Small intestine (tissue), 7 donors: Measurements from ENCODE around the gene P4HB. TPM values are rescaled to one million over a fixed set of nuclear protein-coding genes. Genes with fewer than 3 reads are reported as not detected.

Experiments
- DNase-seq, 2 donors: peaks; one replicate each; pipeline versions ENCODE4 v3.0.0 to v3.0.0-alpha.2; 2013
- FAIRE-seq: peaks from 2 replicates; lab custom pipeline; 2012; peaks lifted over from hg19 to GRCh38; lab: Jason Lieb, UNC
- H3K27ac ChIP-seq, 3 donors: one replicate each; pipeline ENCODE4 v1.5.1; 2013; ENCODE audit warnings: low read length in 2 of 3, mild to moderate bottlenecking in 2 of 3, control low read depth in 1 of 3, inconsistent platforms in 1 of 3, low read depth in 1 of 3, moderate library complexity in 1 of 3
- H3K27me3 ChIP-seq, 3 donors: one replicate each; pipeline ENCODE4 v1.6.1; 2013; ENCODE audit warnings: low read length in 3 of 3, inconsistent platforms in 1 of 3; ENCODE audit not compliant: control insufficient read depth in 3 of 3, insufficient read depth in 3 of 3
- H3K36me3 ChIP-seq, 3 donors: one replicate each; pipeline ENCODE4 v1.6.1; 2013; ENCODE audit warnings: low read length in 3 of 3, inconsistent platforms in 1 of 3, low read depth in 1 of 3, mild to moderate bottlenecking in 1 of 3, moderate library complexity in 1 of 3; ENCODE audit not compliant: control insufficient read depth in 3 of 3, insufficient read depth in 2 of 3
- H3K4me1 ChIP-seq, 3 donors: one replicate each; pipeline ENCODE4 v1.6.1; 2013; ENCODE audit warnings: low read length in 2 of 3, inconsistent platforms in 1 of 3, low read depth in 1 of 3, mild to moderate bottlenecking in 1 of 3, moderate library complexity in 1 of 3; ENCODE audit not compliant: control insufficient read depth in 3 of 3, insufficient read depth in 2 of 3
- H3K4me3 ChIP-seq, 3 donors: one replicate each; pipeline ENCODE4 v1.5.1; 2013; ENCODE audit warnings: low read length in 3 of 3, control low read depth in 1 of 3, inconsistent platforms in 1 of 3, low read depth in 1 of 3, mild to moderate bottlenecking in 1 of 3, moderate library complexity in 1 of 3
- H3K9me3 ChIP-seq, 2 donors: one replicate each; pipeline ENCODE4 v1.6.1; 2013; ENCODE audit warnings: low read depth in 1 of 2, low read length in 1 of 2; ENCODE audit not compliant: control insufficient read depth in 2 of 2, insufficient read depth in 1 of 2
- WGBS, 3 donors: extraction: QIAGEN DNeasy Blood & Tissue Kit; methylation state at CpG; one replicate each; pipeline ENCODE4 v1.1.7; 2013; 5-methylcytosine and 5-hydroxymethylcytosine counted together
- polyA plus RNA-seq, 4 donors: library from polyadenylated mRNA; stranded (reverse) in 3 of 4; unstranded in 1 of 4; fragments of 200-250 nt in 3 of 4; fragments of 120-200 nt in 1 of 4; gene quantifications; one replicate each; pipeline versions ENCODE4 v1.2.1 to v1.2.3, GENCODE V29; 2013
- donor health status: healthy with polysubstance abuse.
- donor health status: control.
- donor health status: control.
- donor health status: Bipolar disorder and iron deficiency.
- donor health status: healthy.

Gene P4HB
- polyA plus RNA-seq, 4 donors = 792 to 1,191 (median 1,005) TPM

DNA sequence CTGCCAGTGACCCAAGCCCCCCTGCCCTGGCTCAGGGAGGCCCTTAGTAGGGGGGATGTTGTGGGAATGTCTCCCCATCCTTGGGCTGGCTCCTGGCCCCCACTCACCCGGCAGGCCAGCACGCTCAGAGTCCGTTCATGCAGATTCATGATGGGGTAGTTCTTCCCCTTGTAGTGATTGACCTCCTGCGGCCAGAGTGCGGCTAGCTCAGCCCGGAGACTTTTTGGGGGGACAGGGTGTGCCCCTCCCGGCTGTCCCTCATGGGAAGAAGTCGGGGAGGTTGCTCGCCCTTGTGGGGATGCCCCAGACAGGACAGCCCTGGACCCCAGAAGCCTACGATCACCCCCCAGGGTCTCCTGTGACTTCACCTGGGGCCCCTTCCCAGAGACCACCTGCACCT, 45.7 kb upstream of the P4HB start:
- 91 to 99% (median 94%) methylated on average over 10 of the region's 10 CpGs for WGBS, 3 donors
- Histone ChIP-seq H3K27ac (no peak overlapping the region), H3K9me3 (no peaks in the 10 kb centered on the region), H3K27me3 (peaks cover 0 to 11% (median 0%) of the 10 kb centered on the region in 3 donors), H3K4me1 (peaks cover 0 to 21% (median 2%) of the 10 kb centered on the region in 3 donors), H3K36me3 (peaks cover 0 to 72% (median 16%) of the 10 kb centered on the region in 3 donors), H3K4me3 (no peak overlapping the region)
- FAIRE-seq (no peak), DNase-seq (no peak)

DNA sequence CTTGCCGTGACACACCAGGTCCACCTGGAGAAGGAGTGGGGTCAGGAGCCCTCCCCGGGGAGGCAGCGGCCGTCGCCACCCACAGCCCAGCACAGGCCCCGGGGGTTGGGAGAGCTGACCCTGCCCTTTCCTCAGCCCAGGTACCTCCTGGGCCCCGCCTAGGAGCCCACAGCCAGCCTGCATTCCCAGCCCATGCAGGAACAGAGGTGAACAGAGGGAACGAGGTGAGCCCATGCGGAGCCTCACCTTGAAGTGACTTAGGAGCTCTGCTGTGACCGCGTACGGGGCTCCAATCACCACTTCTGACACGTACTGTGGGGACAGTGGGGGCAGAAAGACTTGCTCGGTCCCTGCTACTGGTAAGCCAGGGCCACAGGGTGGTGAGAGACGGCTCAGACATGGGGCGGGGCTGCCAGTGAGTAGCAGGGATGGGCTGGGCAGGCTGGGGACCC, 45.1 kb upstream of the P4HB start:
- H3K27ac ChIP-seq = no peak overlapping the region
- 89 to 94% (median 90%) methylated on average over 13 to 16 of the region's 16 CpGs for WGBS, 3 donors
- FAIRE-seq (no peak), DNase-seq (no peak)
- peaks cover 0 to 77% (median 16%) of the 10 kb centered on the region in 3 donors for H3K36me3 ChIP-seq
- no peaks in the 10 kb centered on the region for H3K9me3 ChIP-seq
- no peak overlapping the region for H3K4me3 ChIP-seq
- H3K4me1 ChIP-seq = peaks cover 0 to 21% (median 2%) of the 10 kb centered on the region in 3 donors
- H3K27me3 ChIP-seq = peaks cover 0 to 11% (median 0%) of the 10 kb centered on the region in 3 donors

DNA sequence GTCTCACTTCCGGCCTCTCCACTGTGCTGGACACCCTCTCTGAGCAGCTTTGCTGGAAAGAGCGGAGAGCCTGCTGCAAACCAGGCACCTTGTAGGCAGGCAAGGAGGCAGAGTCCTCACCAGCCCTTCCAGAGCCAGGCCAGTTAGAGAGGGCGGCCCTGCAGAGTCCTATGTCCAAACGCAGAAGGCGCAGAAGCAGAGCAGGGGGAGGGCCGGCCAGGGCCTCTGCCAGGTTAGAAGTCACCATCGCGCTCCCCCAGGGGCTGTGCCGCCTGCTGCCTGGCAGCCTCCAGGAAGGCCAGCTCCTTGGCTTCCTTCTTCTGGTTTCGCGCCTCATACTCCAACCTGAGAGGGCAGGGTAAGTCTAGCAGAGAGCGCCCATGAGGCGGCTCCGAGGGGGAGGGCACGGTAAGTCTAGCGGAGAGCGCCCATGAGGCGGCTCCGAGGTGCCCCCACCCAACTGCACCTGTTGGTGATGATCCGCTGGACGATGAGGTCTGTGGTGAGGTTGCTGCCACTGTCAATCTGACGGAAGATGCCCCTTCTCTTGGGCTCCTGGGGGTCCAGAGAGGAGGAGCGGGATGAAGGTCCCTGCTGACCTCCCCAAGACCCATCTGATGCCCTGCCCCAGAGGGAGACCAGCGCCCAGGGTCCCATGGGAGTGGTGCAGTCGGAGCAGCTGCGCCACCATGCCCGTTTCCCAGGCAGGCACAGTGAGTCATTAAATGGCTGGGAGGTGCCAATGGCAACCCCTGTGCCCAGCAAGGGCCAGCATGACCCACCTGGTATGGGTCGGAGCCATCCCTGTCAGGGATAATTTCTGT, 44.5 kb upstream of the P4HB start:
- DNase-seq (no peak), FAIRE-seq (no peak)
- 85 to 90% (median 89%) methylated on average over 28 of the region's 28 CpGs for WGBS, 3 donors
- Histone ChIP-seq H3K27ac (no peak overlapping the region), H3K9me3 (no peaks in the 10 kb centered on the region), H3K27me3 (peaks cover 0 to 11% (median 0%) of the 10 kb centered on the region in 3 donors), H3K36me3 (peaks cover 0 to 84% (median 16%) of the 10 kb centered on the region in 3 donors), H3K4me3 (no peak overlapping the region), H3K4me1 (peaks cover 0 to 14% (median 2%) of the 10 kb centered on the region in 3 donors)

DNA sequence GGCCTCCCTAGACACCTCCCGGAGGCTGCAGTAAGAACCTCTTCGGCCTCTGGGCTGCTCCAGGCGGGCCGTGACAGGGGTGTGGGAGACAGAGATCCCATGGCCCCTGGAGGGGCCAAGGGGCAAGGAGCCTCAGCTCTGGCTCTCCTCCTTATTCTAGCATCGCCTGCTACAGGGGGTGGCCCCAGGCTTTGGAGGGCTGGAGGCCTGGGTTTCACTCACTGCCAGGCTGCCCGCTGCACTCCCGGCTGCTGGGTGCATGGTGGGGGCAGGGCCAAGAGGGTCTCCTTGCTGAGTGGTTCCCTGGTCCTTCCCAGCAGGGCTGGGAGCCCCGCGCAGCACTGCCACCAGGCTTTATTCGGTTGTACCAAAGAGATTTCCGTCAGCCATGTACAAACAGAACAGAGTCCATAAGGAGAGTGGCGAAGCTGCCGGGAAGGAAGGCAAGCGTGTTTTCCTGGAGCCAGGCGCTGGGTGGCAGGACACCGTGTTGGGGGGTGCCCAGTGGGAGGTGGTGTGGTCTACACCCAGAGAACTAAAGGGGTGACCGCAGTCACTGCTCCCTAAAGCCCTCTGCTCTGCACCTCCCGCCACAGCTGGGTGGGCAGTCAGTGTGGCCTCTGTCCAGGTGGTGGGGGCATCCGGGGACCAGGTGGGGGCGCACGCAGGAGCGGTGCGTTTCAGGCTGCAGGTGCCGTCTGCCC, 43.7 kb upstream of the P4HB start:
- peaks cover 0 to 9% (median 0%) of the 10 kb centered on the region in 3 donors for H3K4me1 ChIP-seq
- no peaks in the 10 kb centered on the region for H3K9me3 ChIP-seq
- H3K27me3 ChIP-seq = peaks cover 0 to 11% (median 0%) of the 10 kb centered on the region in 3 donors
- no peak overlapping the region for H3K27ac ChIP-seq
- H3K4me3 ChIP-seq = no peak overlapping the region
- H3K36me3 ChIP-seq = peaks cover 0 to 84% (median 13%) of the 10 kb centered on the region in 3 donors
- WGBS, 3 donors = 91 to 93% (median 92%) methylated on average over 24 of the region's 24 CpGs
- FAIRE-seq (no peak), DNase-seq (no peak)

DNA sequence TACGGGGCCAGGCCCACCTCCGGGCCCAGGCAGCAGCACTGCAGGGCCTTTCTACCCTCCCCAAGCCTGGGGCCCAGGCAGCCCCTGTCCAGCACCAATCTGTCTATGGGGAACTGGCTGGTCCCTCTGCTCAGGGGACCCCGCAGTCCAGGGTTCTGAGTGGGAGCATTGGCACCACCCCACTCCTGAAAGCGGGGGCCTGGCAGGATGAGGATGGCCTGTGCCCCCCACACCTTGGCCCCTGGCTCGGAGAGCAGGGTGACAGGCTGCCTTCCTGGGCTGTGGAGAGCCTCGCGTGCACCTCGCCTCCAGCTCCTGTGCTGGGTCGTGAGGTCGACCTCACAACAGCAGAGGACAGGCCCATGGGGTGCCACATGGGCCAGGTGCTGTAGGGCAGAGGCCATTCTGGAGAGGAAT, 43.1 kb upstream of the P4HB start:
- Histone ChIP-seq H3K27me3 (peaks cover 0 to 11% (median 0%) of the 10 kb centered on the region in 3 donors), H3K4me1 (peaks cover 0 to 9% (median 0%) of the 10 kb centered on the region in 3 donors), H3K27ac (no peak overlapping the region), H3K4me3 (no peak overlapping the region), H3K36me3 (peaks cover 0 to 84% (median 13%) of the 10 kb centered on the region in 3 donors), H3K9me3 (no peaks in the 10 kb centered on the region)
- FAIRE-seq (no peak), DNase-seq (no peak)
- WGBS, 3 donors = 91 to 93% (median 91%) methylated on average over 10 of the region's 10 CpGs

DNA sequence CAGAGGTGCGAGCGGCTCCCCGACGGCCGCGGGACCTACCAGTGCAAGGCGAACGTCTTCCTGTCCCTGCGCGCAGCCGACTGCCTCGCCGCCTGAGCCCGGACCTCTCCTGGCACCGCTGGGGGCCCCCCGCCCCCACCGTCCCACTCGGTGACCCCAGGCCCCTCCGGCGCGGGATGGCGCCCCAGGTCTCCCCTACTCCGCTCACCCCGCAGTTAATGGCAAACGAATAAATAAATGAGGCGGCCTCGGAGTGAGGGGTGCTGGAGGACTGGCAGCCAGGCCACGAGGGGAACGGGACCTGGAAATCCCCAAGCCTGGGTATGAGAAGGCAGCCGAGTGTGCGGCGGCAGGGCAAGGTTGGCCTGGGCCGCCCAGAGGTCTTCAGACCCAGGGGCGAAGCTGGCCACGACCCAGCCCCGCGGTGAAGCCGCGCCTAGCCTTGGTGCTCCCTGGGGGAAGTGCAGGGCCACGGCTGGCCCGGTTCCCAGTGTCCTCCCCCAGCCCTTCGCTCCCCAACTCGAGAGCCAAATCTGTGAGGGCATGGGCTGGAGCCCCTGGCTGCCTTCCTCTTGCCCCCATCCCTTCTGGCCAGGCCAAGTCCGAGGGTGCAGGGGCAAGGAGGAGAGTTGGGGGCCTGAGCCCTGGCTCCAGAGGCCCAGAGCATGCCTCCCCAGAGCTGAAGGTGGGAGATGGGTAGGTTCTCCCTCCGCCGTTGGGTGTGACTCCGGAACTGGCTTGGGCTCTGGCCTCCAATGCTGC, 42.5 kb upstream of the P4HB start:
- Histone ChIP-seq H3K4me3 (peak overlapping the region in 1 of 3 donors; percentile 34), H3K27ac (no peak overlapping the region), H3K9me3 (no peaks in the 10 kb centered on the region), H3K27me3 (peaks cover 0 to 11% (median 0%) of the 10 kb centered on the region in 3 donors), H3K4me1 (peaks cover 0 to 9% (median 0%) of the 10 kb centered on the region in 3 donors), H3K36me3 (peaks cover 0 to 84% (median 7%) of the 10 kb centered on the region in 3 donors)
- DNase-seq (no peak), FAIRE-seq (no peak)
- 22 to 34% (median 26%) methylated on average over 41 to 47 of the region's 47 CpGs for WGBS, 3 donors

DNA sequence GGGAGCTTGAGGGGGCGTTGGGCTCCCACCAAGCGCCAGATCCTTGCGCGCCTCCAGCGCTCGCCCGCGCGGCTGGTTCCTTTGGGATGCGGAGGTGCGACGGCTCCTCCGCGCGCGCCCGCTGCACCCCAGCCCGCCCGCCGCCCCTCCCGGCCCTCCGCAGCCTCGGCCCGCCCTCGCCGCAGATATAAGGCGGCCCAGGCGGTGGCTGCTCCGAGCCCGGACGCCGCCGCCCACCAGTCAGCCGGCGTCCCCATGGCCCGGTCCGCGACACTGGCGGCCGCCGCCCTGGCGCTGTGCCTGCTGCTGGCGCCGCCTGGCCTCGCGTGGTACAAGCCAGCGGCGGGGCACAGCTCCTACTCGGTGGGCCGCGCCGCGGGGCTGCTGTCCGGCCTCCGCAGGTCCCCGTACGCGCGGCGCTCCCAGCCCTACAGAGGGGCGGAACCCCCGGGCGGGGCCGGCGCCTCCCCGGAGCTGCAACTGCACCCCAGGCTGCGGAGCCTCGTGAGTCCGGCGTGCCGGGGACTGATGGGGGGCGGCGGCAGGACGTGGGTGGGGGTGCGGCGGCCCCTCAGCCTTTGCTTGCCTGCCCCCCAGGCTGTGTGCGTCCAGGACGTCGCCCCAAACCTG, 41.8 kb upstream of the P4HB start, which contains the start of gene NPB:
Gene NPB, plus strand, starts transcription at position 216 of the 630 bp plus-strand sequence. Its CDS starts 40 bp downstream, at position 256.
- Histone ChIP-seq H3K27ac (no peak within 1 kb of the TSS), H3K4me3 (peak within 1 kb of the TSS in 1 of 3 donors; percentile 34), H3K4me1 (peaks cover 0 to 9% (median 0%) of the 10 kb centered on the region in 3 donors), H3K27me3 (peaks cover 0 to 11% (median 0%) of the 10 kb centered on the region in 3 donors), H3K36me3 (peaks cover 3 to 84% (median 5%) of the 10 kb centered on the region in 3 donors), H3K9me3 (no peaks in the 10 kb centered on the region)
- DNase-seq (peak; percentile 37 to 63), FAIRE-seq (no peak)
- 0 to 1% (median 1%) methylated on average over 35 to 79 of the region's 79 CpGs for WGBS, 3 donors
